ENCODE data around the gene CITED4.

CITED4 gene

GRCh38 chr1:40853885-40854170, 8.3 kb downstream of the CITED4 start:
- DNase-seq (ENCODE audit: low read depth, low spot score) = no peak

- no peak for DNase-seq (ENCODE audit: low read depth, low spot score)
Observed at GRCh38 chr1:40853113-40853884, 8.9 kb downstream of the CITED4 start.

- no peak for DNase-seq (ENCODE audit: low read depth, low spot score)
Observed at GRCh38 chr1:40851643-40852042, 10.5 kb downstream of the CITED4 start.

- DNase-seq (ENCODE audit: low read depth, low spot score) = no peak
Observed at GRCh38 chr1:40849801-40850592, 12.2 kb downstream of the CITED4 start.

- DNase-seq (ENCODE audit: low read depth, low spot score) = no peak
Observed at GRCh38 chr1:40848530-40849189, 13.5 kb downstream of the CITED4 start.

- DNase-seq (ENCODE audit: low read depth, low spot score) = no peak
Observed at GRCh38 chr1:40847023-40847745, 15.0 kb downstream of the CITED4 start.

- DNase-seq (ENCODE audit: low read depth, low spot score) = no peak
Observed at GRCh38 chr1:40845895-40846294, 16.3 kb downstream of the CITED4 start.

- DNase-seq (ENCODE audit: low read depth, low spot score) = no peak
Observed at GRCh38 chr1:40844887-40845878, 17.0 kb downstream of the CITED4 start.

- no peak for DNase-seq (ENCODE audit: low read depth, low spot score)
Observed at GRCh38 chr1:40844079-40844478, 18.1 kb downstream of the CITED4 start.

- no peak for DNase-seq (ENCODE audit: low read depth, low spot score)
Observed at GRCh38 chr1:40842691-40843090, 19.5 kb downstream of the CITED4 start.

- DNase-seq (ENCODE audit: low read depth, low spot score) = no peak
Observed at GRCh38 chr1:40842207-40842606, 20.0 kb downstream of the CITED4 start.

GRCh38 chr1:40841602-40842001, 20.6 kb downstream of the CITED4 start:
- DNase-seq (ENCODE audit: low read depth, low spot score) = no peak

GRCh38 chr1:40840526-40841323, 21.4 kb downstream of the CITED4 start:
- no peak for DNase-seq (ENCODE audit: low read depth, low spot score)

GRCh38 chr1:40839943-40840335, 22.2 kb downstream of the CITED4 start:
- DNase-seq (ENCODE audit: low read depth, low spot score) = no peak

- DNase-seq (ENCODE audit: low read depth, low spot score) = no peak
Observed at GRCh38 chr1:40838980-40839942, 22.9 kb downstream of the CITED4 start.

- DNase-seq (ENCODE audit: low read depth, low spot score) = no peak
Observed at GRCh38 chr1:40838045-40838979, 23.9 kb downstream of the CITED4 start.

GRCh38 chr1:40837601-40838000, 24.6 kb downstream of the CITED4 start:
- no peak for DNase-seq (ENCODE audit: low read depth, low spot score)

- no peak for DNase-seq (ENCODE audit: low read depth, low spot score)
Observed at GRCh38 chr1:40836283-40836682, 25.9 kb downstream of the CITED4 start.

Measured in brain pericyte (primary cell).